Suppressor macrophage treated with lipopolysaccharide for 1 hour (primary cell): ENCODE measurements around the gene CCDC167.
"Not testable (repeated sequence)": the region's sequence is repeated elsewhere in the genome, so short reads cannot be mapped to it uniquely, and the experiment has no call there.

Source experiments
- DNase-seq, 3 donors: peaks; one replicate each; pipeline ENCODE4 v3.0.0-alpha.2; 2020 to 2022

The CCDC167 gene

GRCh38 chr6:37459981-37460800 lies 39.5 kb downstream of the CCDC167 start:
- DNase-seq = no peak

- DNase-seq = peak in 2 of 3 donors; percentile 7 to 18
These were observed 42.7 kb downstream of the CCDC167 start for GRCh38 chr6:37456816-37457560.

DNA sequence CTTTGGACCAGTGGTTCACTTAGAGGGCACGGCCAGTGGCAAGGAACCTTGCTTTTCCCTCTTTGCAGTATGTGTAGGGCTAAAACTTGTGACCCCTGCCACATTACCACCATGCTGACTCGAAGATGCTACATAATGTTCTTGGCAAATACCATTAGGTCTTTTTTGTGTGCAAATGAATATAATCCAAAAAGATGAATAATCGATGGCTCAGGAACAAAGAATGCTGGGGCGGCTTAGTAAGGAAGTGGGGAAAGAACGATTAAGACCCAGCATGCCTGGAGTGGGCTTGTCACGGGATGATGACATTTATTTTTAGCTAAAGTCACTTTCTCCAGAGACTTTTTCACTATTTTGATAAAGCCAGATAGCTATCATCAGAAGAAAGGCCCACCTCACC lies 43.6 kb downstream of the CCDC167 start:
- DNase-seq = no peak

GRCh38 chr6:37454420-37455140 lies 45.1 kb downstream of the CCDC167 start:
- DNase-seq = no peak

- DNase-seq = no peak
These were observed 47.2 kb downstream of the CCDC167 start for GRCh38 chr6:37452522-37452921.

GRCh38 chr6:37451441-37452193 lies 48.1 kb downstream of the CCDC167 start:
- no peak for DNase-seq

- DNase-seq = no peak
These were observed 49.7 kb downstream of the CCDC167 start for GRCh38 chr6:37449984-37450383.

DNA sequence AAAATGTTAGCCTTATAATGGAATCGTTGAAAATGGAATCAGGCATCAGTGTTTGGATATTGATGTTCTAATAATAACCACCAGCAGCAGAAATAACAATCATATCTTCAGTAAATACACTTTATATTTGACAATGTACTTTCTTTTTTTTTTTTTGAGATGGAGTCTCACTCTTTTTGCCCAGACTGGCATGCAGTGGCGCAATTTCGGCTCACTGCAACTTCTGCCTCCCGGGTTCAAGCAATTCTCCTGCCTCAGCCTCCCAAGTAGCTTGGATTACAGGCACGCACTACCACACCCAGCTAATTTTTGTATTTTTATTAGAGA lies 56.5 kb downstream of the CCDC167 start:
- not testable (repeated sequence) for DNase-seq

DNA sequence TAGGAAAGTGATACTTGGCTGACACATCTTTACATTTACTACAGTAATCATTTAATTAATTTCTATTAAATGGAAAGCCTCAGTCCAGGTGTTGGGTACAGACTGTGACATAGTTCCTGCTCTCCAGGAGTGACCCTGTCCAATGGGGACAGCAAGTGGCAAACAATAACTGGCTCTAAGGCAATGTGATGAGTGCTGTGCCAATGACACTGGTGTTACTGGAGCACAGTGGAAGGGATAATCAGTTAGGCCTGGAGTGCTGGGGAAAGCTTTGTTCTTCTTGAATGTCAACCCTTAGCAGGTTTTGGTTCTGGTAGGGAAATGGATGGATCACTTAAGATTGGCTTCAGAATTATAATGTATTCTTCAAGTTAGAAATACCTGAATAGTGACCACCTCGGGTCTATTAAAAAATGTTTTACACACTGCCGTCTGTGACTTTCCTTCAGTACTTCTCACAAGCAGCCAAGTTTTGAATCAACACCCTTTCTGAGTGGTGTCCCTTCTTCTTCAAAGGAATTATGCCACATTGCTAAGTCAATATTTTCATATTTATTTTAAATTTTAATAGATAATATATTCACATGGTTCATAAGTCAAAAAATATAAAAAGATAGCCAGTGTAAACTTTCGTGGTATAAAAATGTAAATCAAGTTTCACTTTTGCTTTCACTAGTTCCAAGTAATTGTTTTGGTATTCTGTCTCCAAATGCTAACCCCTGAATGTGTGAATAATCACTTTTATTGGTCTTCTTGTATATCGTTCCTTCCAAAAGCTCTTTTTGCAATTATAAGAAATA lies 57.1 kb downstream of the CCDC167 start:
- DNase-seq = peak in 2 of 3 donors; percentile 15 to 32

- DNase-seq = no peak
These were observed 58.0 kb downstream of the CCDC167 start for GRCh38 chr6:37441651-37442050.

DNA sequence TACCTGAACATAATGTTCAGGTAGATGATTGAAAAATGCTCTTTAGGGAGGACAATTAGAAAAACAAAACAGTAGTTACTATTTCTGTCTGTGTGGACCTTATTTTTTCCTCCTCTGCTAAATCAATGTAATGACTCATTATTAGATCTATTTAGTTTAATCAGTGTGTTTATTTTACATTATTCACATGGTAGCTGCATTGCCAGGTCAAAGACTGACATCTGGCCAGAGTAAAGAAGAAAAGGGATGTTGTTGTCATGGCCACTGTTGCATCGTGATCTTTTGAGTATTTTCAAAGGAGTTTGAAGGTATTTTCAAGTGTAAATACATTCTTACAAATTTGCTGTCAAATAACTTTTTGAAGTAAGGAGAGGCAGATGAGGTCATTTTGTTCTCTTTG lies 60.8 kb downstream of the CCDC167 start:
- DNase-seq = no peak

DNA sequence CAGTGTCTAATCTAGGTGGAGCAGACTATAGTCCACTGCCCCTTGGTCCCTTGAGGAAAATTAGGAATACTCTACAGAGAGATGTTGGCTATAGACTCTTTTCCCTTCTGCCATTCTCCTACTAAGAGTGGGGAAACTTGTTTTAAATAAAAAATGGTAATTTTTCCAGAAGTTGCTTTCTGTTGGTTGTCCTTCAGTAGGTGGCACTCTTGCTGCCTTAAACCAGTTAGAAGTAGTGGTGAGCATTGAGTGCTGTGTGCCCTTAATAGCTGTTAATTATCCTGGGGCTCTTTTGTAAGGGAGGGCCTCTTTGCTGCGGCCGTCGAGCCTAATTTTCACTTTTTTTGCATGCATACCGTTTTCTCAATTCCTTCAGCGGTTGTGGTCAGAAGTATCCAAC lies 63.9 kb downstream of the CCDC167 start:
- DNase-seq = no peak

- DNase-seq = no peak
These were observed 64.3 kb downstream of the CCDC167 start for GRCh38 chr6:37435373-37435772.

GRCh38 chr6:37433657-37434271 lies 65.9 kb downstream of the CCDC167 start:
- DNase-seq = peak; percentile 56 to 83 (median 80)
